Measurements from ENCODE around the gene MAT2A.

DNA sequence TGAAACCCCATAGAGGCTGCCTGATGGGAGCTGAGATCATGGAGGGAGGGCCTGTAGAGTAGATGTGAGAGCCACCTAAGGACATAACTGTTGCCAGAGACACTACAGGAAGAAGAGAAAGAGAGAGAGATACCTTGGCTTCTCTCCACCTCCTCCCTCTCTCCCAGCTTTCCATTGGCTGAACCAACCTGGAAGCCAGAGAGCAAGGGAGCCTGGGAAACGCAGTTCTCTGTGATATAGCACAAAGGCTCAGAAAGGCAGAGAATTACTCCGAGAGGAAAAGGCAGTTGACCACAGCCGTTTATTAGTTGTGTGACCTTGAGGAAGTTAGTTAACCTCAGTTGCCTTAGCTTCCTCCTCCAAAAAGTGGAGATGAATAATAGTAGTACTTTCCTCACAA lies 37.7 kb upstream of the MAT2A start:
- TF ChIP-seq ESRRG (CRISPR knock-in tag; IDR thresholded peaks at IDR 0.05) (no peak), ZFP30 (CRISPR knock-in tag; IDR thresholded peaks at IDR 0.05) (no peak), ZNF70 (CRISPR knock-in tag; IDR thresholded peaks at IDR 0.05) (no peak), BACH2 (CRISPR knock-in tag; IDR thresholded peaks at IDR 0.05; ENCODE audit: borderline replicate concordance) (no peak), ZNF8 (CRISPR knock-in tag; IDR thresholded peaks at IDR 0.05) (no peak), GLIS3 (CRISPR knock-in tag; IDR thresholded peaks at IDR 0.05) (no peak), PPARA (CRISPR knock-in tag; IDR thresholded peaks at IDR 0.05; ENCODE audit: borderline replicate concordance) (no peak), RARB (CRISPR knock-in tag; IDR thresholded peaks at IDR 0.05) (no peak), OSR1 (CRISPR knock-in tag; IDR thresholded peaks at IDR 0.05) (no peak)
- TF ChIP-seq, protein P1, sequence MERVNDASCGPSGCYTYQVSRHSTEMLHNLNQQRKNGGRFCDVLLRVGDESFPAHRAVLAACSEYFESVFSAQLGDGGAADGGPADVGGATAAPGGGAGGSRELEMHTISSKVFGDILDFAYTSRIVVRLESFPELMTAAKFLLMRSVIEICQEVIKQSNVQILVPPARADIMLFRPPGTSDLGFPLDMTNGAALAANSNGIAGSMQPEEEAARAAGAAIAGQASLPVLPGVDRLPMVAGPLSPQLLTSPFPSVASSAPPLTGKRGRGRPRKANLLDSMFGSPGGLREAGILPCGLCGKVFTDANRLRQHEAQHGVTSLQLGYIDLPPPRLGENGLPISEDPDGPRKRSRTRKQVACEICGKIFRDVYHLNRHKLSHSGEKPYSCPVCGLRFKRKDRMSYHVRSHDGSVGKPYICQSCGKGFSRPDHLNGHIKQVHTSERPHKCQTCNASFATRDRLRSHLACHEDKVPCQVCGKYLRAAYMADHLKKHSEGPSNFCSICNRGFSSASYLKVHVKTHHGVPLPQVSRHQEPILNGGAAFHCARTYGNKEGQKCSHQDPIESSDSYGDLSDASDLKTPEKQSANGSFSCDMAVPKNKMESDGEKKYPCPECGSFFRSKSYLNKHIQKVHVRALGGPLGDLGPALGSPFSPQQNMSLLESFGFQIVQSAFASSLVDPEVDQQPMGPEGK (CRISPR knock-in tag; IDR thresholded peaks at IDR 0.05; ENCODE audit: borderline replicate concordance), result no peak
- TF ChIP-seq, protein P2, sequence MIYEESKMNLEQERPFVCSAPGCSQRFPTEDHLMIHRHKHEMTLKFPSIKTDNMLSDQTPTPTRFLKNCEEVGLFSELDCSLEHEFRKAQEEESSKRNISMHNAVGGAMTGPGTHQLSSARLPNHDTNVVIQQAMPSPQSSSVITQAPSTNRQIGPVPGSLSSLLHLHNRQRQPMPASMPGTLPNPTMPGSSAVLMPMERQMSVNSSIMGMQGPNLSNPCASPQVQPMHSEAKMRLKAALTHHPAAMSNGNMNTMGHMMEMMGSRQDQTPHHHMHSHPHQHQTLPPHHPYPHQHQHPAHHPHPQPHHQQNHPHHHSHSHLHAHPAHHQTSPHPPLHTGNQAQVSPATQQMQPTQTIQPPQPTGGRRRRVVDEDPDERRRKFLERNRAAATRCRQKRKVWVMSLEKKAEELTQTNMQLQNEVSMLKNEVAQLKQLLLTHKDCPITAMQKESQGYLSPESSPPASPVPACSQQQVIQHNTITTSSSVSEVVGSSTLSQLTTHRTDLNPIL (CRISPR knock-in tag; IDR thresholded peaks at IDR 0.05; ENCODE audit: low read depth), result no peak

Data from SK-N-SH treated with all-trans-retinoic acid at 6 μM for 48 hours (cell line).